A673 (cell line): ENCODE measurements around the gene RAPGEF4. TPM values are rescaled to one million over a fixed set of nuclear protein-coding genes. Genes with fewer than 3 reads are reported as not detected.

ENCODE experiments used
- BruUV-seq: library from RNA; stranded (reverse); fragments of 400-500 nt; replicated peaks from 2 replicates; lab custom pipeline; 2021; lab: Mats Ljungman, UMichigan
- CTCF ChIA-PET: fragments of 300-600 bp; sonication (Branson Sonifier 250); formaldehyde crosslinking; loops from one replicate; lab custom pipeline; 2022; ENCODE audit warnings: antibody characterized with exemption; lab: Charles Lee
- POLR2A ChIA-PET: fragments of 300-600 bp; sonication (Branson Sonifier 250); formaldehyde crosslinking; loops from one replicate; lab custom pipeline; 2022; ENCODE audit warnings: antibody characterized with exemption; ENCODE audit not compliant: low non-redundant PET; lab: Charles Lee
- DNase-seq: peaks from one replicate; pipeline ENCODE4 v3.0.0-alpha.2; 2015; ENCODE audit warnings: low spot score
- H3K27ac ChIP-seq: fragments of 200-600 bp; sonication (generic); 2 replicates; pipeline ENCODE4 v1.5.1; 2016; ENCODE audit warnings: mixed run types, low read depth, mild to moderate bottlenecking, mixed read lengths, antibody characterized with exemption, low read length; ENCODE audit not compliant: poor library complexity, severe bottlenecking
- H3K27me3 ChIP-seq: fragments of 200-600 bp; sonication (generic); replicated peaks from 2 replicates; pipeline ENCODE4 v1.6.1; 2017; ENCODE audit warnings: mixed run types, low read depth, mild to moderate bottlenecking, mixed read lengths, antibody characterized with exemption, low read length; ENCODE audit not compliant: insufficient read depth, poor library complexity
- H3K36me3 ChIP-seq: fragments of 200-600 bp; sonication (generic); 2 replicates; pipeline ENCODE4 v1.6.1; 2016; ENCODE audit warnings: mixed run types, mild to moderate bottlenecking, mixed read lengths, antibody characterized with exemption, low read length; ENCODE audit not compliant: insufficient read depth, poor library complexity, severe bottlenecking
- H3K4me1 ChIP-seq: fragments of 200-600 bp; sonication (generic); 2 replicates; pipeline ENCODE4 v1.6.1; 2017; ENCODE audit warnings: mixed run types, mild to moderate bottlenecking, mixed read lengths, antibody characterized with exemption, low read length; ENCODE audit not compliant: insufficient read depth, poor library complexity, severe bottlenecking
- H3K4me3 ChIP-seq: fragments of 200-600 bp; sonication (generic); 2 replicates; pipeline ENCODE4 v1.5.1; 2016; ENCODE audit warnings: low read depth, mixed run types, mild to moderate bottlenecking, mixed read lengths, low read length; ENCODE audit not compliant: poor library complexity, severe bottlenecking
- H3K9me3 ChIP-seq: fragments of 200-600 bp; sonication (generic); 2 replicates; pipeline ENCODE4 v1.6.1; 2016; ENCODE audit warnings: mixed run types, low read depth, mild to moderate bottlenecking, mixed read lengths, antibody characterized with exemption, low read length; ENCODE audit not compliant: poor library complexity, severe bottlenecking
- EZH2 ChIP-seq: fragments of 200-600 bp; sonication (generic); IDR thresholded peaks from 2 replicates; pipeline ENCODE4 v1.6.1; 2017; ENCODE audit warnings: borderline replicate concordance, low read depth, mild to moderate bottlenecking, mixed read lengths, antibody characterized with exemption, low read length; ENCODE audit not compliant: poor library complexity, severe bottlenecking
- intact Hi-C: fragments of 100-400 bp; cut with micrococcal nuclease; formaldehyde crosslinking; loops from one replicate; pipeline ENCODE4 v1.10.0; 2022; ENCODE audit not compliant: unreplicated experiment
- total RNA-seq: library from RNA; stranded (reverse); gene quantifications from 2 replicates; pipeline ENCODE4 v1.2.3, GENCODE V29; 2021
- TF ChIP-seq, protein P1 (sequence below): fragments of 300-800, 200-600 bp; sonication (generic); conservative IDR thresholded peaks from 2 replicates; pipeline ENCODE4 v1.5.1; 2017; ENCODE audit warnings: low read depth, mild to moderate bottlenecking, antibody characterized with exemption, low read length, moderate library complexity, mixed read lengths

Gene RAPGEF4
- total RNA-seq, 1 experiment from 2014 or later = 0.26 TPM

DNA sequence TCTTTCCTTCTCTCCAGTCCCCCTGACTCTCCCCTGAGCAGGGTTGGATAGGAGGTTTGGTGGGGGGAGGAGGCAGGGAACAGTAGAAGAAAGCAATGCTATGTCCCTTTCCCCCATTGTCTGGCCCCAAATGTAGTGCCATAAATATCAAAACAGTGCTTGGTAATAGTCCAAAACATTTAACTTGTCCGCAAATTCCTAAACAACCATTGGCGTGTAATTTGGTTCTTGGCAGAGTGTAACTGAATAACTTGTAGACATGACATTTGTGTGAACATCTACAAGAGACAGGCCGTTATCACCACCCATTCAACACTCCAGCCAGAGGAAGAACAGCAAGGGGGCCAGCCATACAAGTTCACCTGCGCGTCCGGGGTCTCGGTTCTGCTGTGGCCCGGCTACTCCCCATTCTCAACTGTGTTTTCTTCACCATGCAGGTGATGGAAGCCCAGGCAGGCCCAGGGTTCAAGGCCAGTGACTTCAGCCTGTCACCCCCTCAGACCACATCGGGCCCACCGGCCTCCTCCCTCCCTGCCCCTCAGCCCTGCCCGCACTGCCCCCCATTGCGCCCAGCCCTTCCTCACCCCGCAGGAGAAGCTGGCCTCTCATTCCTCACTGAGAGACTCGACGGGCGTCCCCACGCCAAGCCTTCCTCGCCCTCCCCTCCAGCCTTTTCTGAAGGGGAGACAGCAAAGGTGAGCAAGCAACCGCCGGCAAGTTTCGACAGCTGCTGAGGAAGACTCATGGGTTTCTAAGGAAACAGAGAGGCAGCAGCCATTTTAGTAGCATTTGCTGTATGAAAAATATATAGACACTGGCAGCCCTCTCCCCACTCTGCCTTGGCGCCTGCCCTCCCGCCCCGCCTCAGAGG lies 699 bp upstream of the RAPGEF4 start:
- Histone ChIP-seq H3K4me3 (peak overlapping the region; percentile 35), H3K27me3 (peaks cover 62% of the 10 kb centered on the region), H3K9me3 (no peaks in the 10 kb centered on the region), H3K36me3 (no peaks in the 10 kb centered on the region), H3K4me1 (no peaks in the 10 kb centered on the region), H3K27ac (no peak overlapping the region)
- no peak for DNase-seq
- CTCF ChIA-PET = no interaction called here
- POLR2A ChIA-PET = no interaction called here
- no TSS peak for BruUV-seq
- intact Hi-C loops = no loop called here
- no peak for TF ChIP-seq EZH2
- TF ChIP-seq, protein P1, sequence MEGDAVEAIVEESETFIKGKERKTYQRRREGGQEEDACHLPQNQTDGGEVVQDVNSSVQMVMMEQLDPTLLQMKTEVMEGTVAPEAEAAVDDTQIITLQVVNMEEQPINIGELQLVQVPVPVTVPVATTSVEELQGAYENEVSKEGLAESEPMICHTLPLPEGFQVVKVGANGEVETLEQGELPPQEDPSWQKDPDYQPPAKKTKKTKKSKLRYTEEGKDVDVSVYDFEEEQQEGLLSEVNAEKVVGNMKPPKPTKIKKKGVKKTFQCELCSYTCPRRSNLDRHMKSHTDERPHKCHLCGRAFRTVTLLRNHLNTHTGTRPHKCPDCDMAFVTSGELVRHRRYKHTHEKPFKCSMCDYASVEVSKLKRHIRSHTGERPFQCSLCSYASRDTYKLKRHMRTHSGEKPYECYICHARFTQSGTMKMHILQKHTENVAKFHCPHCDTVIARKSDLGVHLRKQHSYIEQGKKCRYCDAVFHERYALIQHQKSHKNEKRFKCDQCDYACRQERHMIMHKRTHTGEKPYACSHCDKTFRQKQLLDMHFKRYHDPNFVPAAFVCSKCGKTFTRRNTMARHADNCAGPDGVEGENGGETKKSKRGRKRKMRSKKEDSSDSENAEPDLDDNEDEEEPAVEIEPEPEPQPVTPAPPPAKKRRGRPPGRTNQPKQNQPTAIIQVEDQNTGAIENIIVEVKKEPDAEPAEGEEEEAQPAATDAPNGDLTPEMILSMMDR = no peak

DNA sequence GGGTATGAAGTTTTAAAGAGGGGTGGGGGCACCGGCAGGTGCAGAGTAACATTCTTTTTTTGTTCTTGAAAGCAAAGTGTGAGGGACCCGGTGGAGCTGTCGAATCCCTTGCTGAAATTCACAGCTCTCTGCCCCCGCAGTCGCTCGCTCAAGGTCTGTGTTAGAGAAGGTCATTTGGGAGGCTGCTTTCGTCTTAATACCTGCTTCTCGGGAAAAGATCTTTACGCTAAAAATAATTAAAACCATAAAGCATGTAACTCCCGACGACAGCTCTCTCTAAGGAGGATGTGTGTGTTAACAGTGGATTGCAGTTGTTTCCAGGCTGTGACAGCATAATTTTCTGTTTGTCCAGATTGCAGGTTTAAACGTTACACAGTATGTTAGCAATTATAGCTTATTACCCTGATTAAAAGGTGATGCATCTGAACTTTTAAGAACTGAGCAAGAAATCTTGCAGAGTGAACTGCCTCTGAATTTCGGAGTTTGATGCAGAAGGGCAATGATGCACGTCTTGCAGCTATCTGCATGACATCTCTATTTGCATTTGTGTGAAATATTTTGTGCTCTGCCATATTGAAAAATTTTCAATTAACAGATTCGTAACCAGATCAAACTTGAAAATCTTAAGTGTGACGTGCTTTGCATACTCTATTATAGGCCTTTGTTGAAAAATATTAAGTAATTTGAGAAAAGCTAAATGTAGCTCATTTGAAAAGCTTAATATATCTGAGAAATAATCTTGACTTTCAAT lies 954 bp downstream of the RAPGEF4 start:
- intact Hi-C loops = no loop called here
- peaks cover 68% of the 10 kb centered on the region for H3K27me3 ChIP-seq
- H3K4me3 ChIP-seq = peak overlapping the region; percentile 35
- BruUV-seq = no TSS peak
- POLR2A ChIA-PET = no interaction called here
- no peaks in the 10 kb centered on the region for H3K36me3 ChIP-seq
- H3K9me3 ChIP-seq = no peaks in the 10 kb centered on the region
- H3K27ac ChIP-seq = no peak overlapping the region
- CTCF ChIA-PET = no interaction called here
- no peaks in the 10 kb centered on the region for H3K4me1 ChIP-seq
- DNase-seq = no peak
- peak; percentile 80 for TF ChIP-seq EZH2
- TF ChIP-seq, protein P1 = no peak

DNA sequence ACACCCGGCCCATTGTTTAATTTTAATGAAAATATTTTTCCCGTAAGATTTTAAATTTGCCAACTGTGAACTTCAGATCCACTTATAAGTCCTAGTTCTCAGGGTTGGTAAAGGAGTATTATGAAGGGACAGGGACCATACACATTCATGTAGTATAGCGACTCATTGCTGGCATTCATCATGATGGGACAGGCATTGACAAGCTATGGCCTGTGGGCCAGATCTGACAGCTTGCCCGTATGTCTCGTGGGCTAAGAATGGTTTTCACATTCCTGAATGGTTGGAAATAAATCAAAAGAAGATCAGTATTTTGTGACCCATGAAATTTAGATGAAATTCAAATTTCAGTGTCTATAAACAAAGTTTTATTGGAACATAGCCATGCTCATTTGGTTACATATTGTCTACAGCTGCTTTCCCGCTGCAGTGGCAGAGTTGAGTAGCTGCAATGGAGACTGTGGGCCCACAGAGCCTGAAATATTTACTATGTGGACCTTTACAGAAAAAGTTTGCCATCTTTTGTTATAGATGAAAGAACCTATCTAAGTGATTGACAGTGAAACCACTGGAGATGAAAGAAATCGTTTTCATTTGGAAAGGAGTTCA lies 4.1 kb downstream of the RAPGEF4 start:
- ChIA-PET CTCF (no interaction called here), POLR2A (no interaction called here)
- Histone ChIP-seq H3K27me3 (peaks cover 50% of the 10 kb centered on the region), H3K4me3 (no peak overlapping the region), H3K4me1 (no peaks in the 10 kb centered on the region), H3K27ac (no peak overlapping the region), H3K9me3 (peaks cover 5% of the 10 kb centered on the region), H3K36me3 (no peaks in the 10 kb centered on the region)
- intact Hi-C loops = no loop called here
- no peak for TF ChIP-seq EZH2
- TF ChIP-seq, protein P1 = no peak
- no TSS peak for BruUV-seq
- no peak for DNase-seq
